TTC549 (cell line): Measurements from ENCODE around the gene BNIP2.
"Not testable (repeated sequence)": the region's sequence is repeated elsewhere in the genome, so short reads cannot be mapped to it uniquely, and the experiment has no call there.

Source experiments
- FAIRE-seq: peaks from 2 replicates; lab custom pipeline; 2012; peaks lifted over from hg19 to GRCh38; lab: Jason Lieb, UNC

BNIP2 gene

DNA sequence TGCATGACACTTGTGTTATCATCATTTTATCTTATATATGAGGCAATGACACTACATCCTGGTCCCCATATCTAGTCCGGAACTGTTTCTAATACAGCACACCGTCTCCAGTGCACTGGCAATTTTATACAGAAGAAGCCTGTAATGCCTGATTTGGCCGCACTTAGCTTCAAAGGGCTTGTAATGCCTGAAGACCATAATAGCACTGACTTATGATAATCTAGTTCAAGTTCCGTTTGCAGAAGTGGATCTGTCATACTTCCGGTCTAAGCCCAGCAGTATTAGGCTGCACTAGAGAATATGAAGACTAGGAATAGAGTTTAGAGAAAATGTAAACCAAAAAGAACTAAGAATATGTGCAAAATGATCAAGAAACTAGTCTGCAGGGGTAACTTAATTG, 1.3 kb downstream of the BNIP2 start:
- no peak for FAIRE-seq

- no peak for FAIRE-seq
Observed at GRCh38 chr15:59686389-59686788, 2.7 kb downstream of the BNIP2 start.

GRCh38 chr15:59685737-59686297, 3.3 kb downstream of the BNIP2 start:
- FAIRE-seq, result no peak

DNA sequence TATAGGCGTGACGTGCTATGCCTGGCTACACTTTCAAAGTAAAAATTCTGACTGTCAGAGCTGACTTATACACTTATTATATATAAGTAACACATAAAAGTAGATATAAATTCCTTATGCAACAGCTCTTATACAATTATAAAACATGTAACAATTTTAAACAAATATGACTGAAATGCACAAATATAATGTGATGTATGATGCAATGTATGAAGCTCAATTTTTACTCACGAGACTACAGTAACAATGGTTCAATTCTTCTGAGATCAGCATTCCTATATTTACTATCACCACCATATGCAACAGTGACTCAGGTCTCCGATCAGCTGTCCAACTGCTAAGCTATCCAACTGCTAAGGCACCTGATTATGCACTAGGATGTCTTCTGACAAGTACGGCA, 8.2 kb downstream of the BNIP2 start:
- no peak for FAIRE-seq

- FAIRE-seq, result no peak
Observed at GRCh38 chr15:59680346-59680745, 8.8 kb downstream of the BNIP2 start.

DNA sequence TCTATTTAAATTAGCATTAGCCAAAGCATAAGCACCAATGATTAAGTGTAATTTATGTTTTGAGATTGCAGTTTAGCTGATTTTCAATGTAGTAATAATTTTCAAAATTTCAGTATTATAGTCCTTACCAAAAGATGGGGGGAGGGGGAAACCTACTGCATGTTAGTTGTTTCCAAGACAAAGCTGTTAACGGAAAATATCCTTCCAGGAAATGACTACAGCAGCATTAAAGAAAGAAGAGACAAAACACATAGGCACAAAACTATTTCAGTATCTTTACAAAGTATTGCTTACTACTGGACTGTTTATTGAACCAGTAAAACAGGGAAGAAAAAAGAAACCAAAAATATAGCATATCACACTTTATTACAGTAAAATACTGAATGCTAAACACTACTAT, 10.5 kb downstream of the BNIP2 start:
- no peak for FAIRE-seq

DNA sequence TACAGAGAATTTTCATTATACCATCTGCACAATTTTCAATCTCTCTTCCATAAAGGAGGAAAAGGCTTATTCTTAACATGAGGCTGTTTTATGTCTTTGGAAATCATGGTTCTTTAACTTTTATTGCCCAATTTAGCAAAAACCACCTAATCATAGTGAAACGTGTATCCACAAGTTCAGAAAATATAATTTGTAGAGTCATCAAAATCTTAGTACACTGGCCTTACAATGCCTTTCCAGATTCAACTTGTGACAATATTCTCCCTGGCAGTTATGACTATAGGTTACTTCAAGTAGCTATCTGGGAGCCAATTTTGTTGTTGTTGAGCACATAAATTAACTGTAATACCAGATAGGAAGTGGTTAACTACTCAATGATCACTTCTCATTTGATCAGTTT, 10.9 kb downstream of the BNIP2 start:
- no peak for FAIRE-seq

DNA sequence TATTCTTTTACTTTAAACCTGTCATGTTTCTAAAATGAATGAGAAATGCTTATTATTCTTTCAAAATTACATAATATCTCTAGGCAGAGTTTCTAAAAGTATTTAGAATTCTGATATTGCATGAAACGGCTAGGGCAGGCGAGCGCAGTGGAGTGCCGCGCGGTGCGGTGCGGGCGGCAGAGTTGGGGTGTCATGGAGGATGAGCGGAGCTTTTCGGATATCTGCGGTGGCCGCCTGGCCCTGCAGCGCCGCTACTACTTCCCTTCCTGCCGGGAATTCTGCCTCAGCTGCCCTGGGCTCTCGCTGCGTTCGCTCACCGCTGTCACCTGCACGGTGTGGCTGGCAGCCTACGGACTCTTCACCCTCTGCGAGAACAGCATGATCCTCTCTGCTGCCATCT, 12.6 kb downstream of the BNIP2 start:
- FAIRE-seq, result no peak

GRCh38 chr15:59674361-59674877, 14.7 kb downstream of the BNIP2 start:
- FAIRE-seq, result no peak

DNA sequence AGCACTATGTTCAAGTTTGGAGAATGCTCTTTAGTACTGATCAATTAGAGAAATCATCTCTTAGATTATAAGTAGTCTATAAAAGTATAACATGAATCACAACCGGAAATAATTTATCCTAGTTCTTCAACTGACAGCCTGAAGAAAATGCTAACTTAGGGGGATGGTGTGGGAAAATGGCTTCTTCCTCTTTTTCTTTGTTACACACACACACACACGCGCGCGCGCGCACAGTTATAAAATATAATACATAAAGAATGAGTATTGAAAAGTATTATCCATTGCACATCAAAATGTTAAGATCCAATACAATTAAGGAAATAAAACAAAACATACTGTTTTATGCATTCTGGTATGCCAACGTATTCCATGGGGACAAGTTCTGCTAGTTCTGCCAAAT, 20.6 kb downstream of the BNIP2 start:
- FAIRE-seq, result no peak

GRCh38 chr15:59662260-59662659, 26.9 kb downstream of the BNIP2 start:
- FAIRE-seq, result no peak

GRCh38 chr15:59659366-59659765, 29.8 kb downstream of the BNIP2 start:
- no peak for FAIRE-seq

DNA sequence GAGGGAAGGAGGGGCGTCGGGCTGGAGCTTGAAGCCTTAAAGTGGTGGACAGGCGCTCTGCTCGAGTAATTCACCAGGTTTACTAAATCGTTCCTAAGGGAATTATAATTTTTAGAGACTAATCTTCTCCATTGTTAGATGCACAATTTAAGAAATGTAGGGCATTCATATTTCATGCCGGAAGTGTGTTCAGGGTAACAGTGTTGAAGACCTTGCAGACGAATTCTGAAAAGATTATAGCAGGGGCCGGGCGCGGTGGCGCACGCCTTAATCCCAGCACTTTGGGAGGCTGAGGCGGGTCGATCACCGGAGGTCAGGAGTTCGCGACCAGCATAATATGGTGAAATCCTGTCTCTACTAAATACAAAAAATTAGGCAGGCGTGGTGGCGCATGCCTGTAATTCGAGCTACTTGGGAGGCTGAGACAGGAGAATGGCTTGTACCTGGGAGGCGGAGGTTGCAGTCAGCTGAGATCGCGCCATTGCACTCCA, 31.4 kb downstream of the BNIP2 start:
- peak; percentile 89 for FAIRE-seq

GRCh38 chr15:59656897-59657634, 32.1 kb downstream of the BNIP2 start, which contains the start of gene GTF2A2:
TSS of gene GTF2A2 (minus strand) at chr15:59657515. CDS start at chr15:59652277, 5,238 bp downstream.
- no peak for FAIRE-seq

DNA sequence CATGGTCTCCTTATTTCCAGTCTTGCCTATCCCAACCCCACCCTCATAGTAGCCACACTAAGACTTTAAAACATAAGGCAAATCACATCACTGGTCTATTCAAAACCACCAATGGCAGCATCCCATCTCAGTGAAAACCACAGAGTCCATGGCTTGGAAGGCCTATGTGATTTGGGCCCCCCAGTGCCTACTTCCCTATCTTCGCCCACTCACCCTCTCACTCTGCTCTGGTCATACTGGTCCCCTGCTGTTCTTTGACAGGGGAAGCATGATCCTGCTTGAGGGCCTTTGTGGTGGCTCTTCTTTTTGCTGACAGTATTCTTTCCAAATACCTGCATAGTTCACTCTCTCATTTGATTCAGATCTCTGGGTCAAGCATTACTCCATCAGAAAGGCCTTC, 35.1 kb downstream of the BNIP2 start:
- no peak for FAIRE-seq

GRCh38 chr15:59649603-59650002, 39.5 kb downstream of the BNIP2 start:
- no peak for FAIRE-seq

GRCh38 chr15:59647085-59647484, 42.0 kb downstream of the BNIP2 start:
- no peak for FAIRE-seq

DNA sequence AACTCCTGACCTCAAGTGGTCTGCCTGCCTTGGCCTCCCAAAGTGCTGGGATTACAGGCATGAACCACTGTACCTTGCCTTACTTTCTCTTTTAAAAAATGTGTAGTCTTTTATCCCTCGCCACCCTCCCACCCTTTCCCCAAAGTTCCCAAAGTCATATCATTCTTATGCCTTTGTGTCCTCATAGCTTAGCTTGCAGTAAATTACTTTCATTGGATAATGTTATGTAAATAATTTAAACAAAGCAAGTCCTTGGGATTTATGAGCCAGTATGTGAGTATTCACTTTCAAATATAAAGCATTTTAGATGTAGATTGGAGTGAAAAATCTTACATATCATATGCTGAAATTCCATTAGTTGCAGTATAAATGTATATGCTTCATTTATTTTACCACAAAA, 42.8 kb downstream of the BNIP2 start:
- no peak for FAIRE-seq

DNA sequence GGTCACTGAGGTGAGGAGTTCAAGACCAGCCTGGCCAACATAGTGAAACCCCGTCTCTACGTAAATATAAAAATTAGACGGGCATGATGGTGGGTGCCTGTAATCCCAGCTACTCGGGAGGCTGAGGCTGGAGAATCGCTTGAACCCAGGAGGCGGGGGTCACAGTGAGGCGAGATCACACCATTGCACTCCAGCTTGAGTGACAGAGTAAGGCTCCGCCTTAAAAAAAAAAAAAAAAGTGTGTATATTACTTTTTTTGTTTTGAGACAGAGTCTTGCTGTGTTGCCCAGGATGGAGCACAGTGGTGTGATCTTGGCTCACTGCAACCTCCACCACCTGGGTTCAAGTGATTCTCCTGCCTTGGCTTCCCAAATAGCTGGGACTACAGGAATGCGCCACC, 43.3 kb downstream of the BNIP2 start:
- FAIRE-seq, result not testable (repeated sequence)

- FAIRE-seq, result no peak
Observed at GRCh38 chr15:59644756-59645155, 44.4 kb downstream of the BNIP2 start.

DNA sequence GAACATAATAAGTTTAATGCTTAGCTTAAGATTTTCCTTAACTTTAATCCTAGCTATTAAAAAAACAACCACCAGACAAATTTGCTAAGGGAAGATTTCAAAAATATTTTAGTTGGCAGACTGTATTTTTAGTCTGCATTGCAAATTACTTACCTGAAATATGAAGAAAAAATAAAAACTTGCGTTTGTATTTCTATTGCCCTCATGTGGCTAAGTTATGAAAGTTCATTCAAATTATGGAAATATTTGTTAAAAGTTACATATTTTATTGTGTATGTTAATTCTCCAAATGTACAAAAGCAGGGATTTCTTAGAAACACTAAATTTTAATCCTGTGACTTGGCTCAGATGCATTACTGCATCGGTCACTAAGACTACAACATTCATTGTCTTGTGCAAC, 46.8 kb downstream of the BNIP2 start:
- FAIRE-seq, result no peak

DNA sequence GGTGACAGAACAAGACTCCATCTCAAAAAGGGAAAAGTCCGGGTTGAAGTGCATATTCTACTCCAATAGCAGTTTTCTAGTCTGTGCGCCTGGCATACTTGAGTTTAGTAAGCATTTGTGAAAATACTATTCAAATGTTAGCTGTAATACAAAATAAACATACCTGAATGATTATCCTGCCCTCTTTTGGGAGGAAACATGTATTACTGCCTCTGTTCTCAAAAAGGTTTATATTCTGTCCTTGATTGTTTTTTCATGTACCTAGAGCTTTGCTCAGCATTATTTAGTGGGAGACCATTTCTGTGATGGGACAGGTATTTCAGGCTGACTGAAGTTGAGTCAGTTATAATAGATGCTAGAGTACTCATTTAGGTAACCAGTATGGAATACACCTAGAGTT, 51.6 kb downstream of the BNIP2 start:
- FAIRE-seq, result not testable (repeated sequence)

DNA sequence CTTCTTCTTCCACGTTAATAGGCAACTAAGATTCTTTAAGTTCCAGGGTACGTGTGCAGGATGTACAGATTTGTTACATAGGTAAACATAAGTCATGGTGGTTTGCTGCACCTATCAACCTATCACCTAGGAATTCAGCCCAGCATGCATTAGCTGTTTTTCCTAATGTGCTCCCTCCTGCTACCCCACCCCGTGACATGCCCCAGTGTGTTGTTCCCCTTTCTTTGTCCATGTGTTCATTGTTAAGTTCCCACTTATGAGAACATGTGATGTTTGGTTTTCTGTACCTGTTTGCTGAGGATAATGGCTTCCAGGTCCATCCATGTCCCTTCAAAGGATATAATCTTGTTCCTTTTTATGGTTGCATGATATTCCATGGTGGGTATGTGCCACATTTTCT, 52.9 kb downstream of the BNIP2 start:
- no peak for FAIRE-seq

GRCh38 chr15:59632714-59633113, 56.4 kb downstream of the BNIP2 start:
- no peak for FAIRE-seq
